Measurements from ENCODE around the gene SMAD9. TPM values are rescaled to one million over a fixed set of nuclear protein-coding genes. Genes with fewer than 3 reads are reported as not detected.

The SMAD9 gene
- 0.31 TPM for polyA plus RNA-seq (2012; ENCODE audit: insufficient read length, low read depth)

- TF ChIP-seq POLR2AphosphoS5 (IDR thresholded peaks at IDR 0.05; ENCODE audit: low read depth, low read length) (no peak), FOXP2 (optimal IDR thresholded peaks at IDR 0.05; ENCODE audit: borderline replicate concordance, extremely low read depth, extremely low read length, insufficient read depth) (peak; percentile 12)
These were observed at the start of gene SMAD9 for GRCh38 chr13:36919833-36920615. SMAD9 (minus strand) TSS chr13:36920238; CDS start chr13:36879689, 40,549 bp downstream.

GRCh38 chr13:36966404-36966803 lies 46.4 kb upstream of the SMAD9 start:
- TF ChIP-seq POLR2AphosphoS5 (IDR thresholded peaks at IDR 0.05; ENCODE audit: low read depth, low read length) (no peak), REST (IDR thresholded peaks at IDR 0.05; ENCODE audit: insufficient read depth in 1 of 2, low read depth in 2 of 2, low read length in 2 of 2) (no peak), FOXP2 (optimal IDR thresholded peaks at IDR 0.05; ENCODE audit: borderline replicate concordance, extremely low read depth, extremely low read length, insufficient read depth) (no peak), TAF1 (IDR thresholded peaks at IDR 0.05; ENCODE audit: borderline replicate concordance, insufficient read depth, low read length) (no peak), SIN3A (IDR thresholded peaks at IDR 0.05; ENCODE audit: borderline replicate concordance, insufficient read depth, low read length) (no peak)

- TF ChIP-seq TAF1 (IDR thresholded peaks at IDR 0.05; ENCODE audit: borderline replicate concordance, insufficient read depth, low read length) (no peak), FOXP2 (optimal IDR thresholded peaks at IDR 0.05; ENCODE audit: borderline replicate concordance, extremely low read depth, extremely low read length, insufficient read depth) (no peak), POLR2AphosphoS5 (IDR thresholded peaks at IDR 0.05; ENCODE audit: low read depth, low read length) (no peak), REST (IDR thresholded peaks at IDR 0.05; ENCODE audit: insufficient read depth in 1 of 2, low read depth in 2 of 2, low read length in 2 of 2) (no peak), SIN3A (IDR thresholded peaks at IDR 0.05; ENCODE audit: borderline replicate concordance, insufficient read depth, low read length) (no peak)
These were observed 45.7 kb upstream of the SMAD9 start for GRCh38 chr13:36965767-36966166.

- TF ChIP-seq FOXP2 (optimal IDR thresholded peaks at IDR 0.05; ENCODE audit: borderline replicate concordance, extremely low read depth, extremely low read length, insufficient read depth) (no peak), POLR2AphosphoS5 (IDR thresholded peaks at IDR 0.05; ENCODE audit: low read depth, low read length) (no peak), SIN3A (IDR thresholded peaks at IDR 0.05; ENCODE audit: borderline replicate concordance, insufficient read depth, low read length) (no peak), TAF1 (IDR thresholded peaks at IDR 0.05; ENCODE audit: borderline replicate concordance, insufficient read depth, low read length) (no peak), REST (IDR thresholded peaks at IDR 0.05; ENCODE audit: insufficient read depth in 1 of 2, low read depth in 2 of 2, low read length in 2 of 2) (no peak)
These were observed 39.5 kb upstream of the SMAD9 start for GRCh38 chr13:36959456-36960116.

GRCh38 chr13:36954542-36954941 lies 34.5 kb upstream of the SMAD9 start:
- no peak for TF ChIP-seq SIN3A (IDR thresholded peaks at IDR 0.05; ENCODE audit: borderline replicate concordance, insufficient read depth, low read length)
- TF ChIP-seq TAF1 (IDR thresholded peaks at IDR 0.05; ENCODE audit: borderline replicate concordance, insufficient read depth, low read length) = no peak
- TF ChIP-seq FOXP2 (optimal IDR thresholded peaks at IDR 0.05; ENCODE audit: borderline replicate concordance, extremely low read depth, extremely low read length, insufficient read depth) = no peak
- no peak for TF ChIP-seq POLR2AphosphoS5 (IDR thresholded peaks at IDR 0.05; ENCODE audit: low read depth, low read length)
- TF ChIP-seq REST (IDR thresholded peaks at IDR 0.05; ENCODE audit: insufficient read depth in 1 of 2, low read depth in 2 of 2, low read length in 2 of 2) = no peak
